Liver (tissue), 9 donors: Measurements from ENCODE around the gene GFRA4. TPM values are rescaled to one million over a fixed set of nuclear protein-coding genes. Genes with fewer than 3 reads are reported as not detected.

Experiments used
- DNase-seq: peaks from one replicate; pipeline ENCODE4 v3.0.0-alpha.2; 2017; ENCODE audit warnings: low spot score
- H3K27ac ChIP-seq, 2 donors: one replicate each; pipeline ENCODE4 v1.7.0; 2013; ENCODE audit warnings: inconsistent platforms in 2 of 2, low read length in 2 of 2, control low read depth in 1 of 2, low read depth in 1 of 2, mild to moderate bottlenecking in 1 of 2
- H3K27me3 ChIP-seq, 4 donors: one replicate each; pipeline versions ENCODE4 v1.6.1 to v1.7.0; 2013; ENCODE audit warnings: low read length in 3 of 4, inconsistent platforms in 1 of 4, mild to moderate bottlenecking in 1 of 4, moderate library complexity in 1 of 4; ENCODE audit not compliant: control insufficient read depth in 4 of 4, insufficient read depth in 4 of 4
- H3K36me3 ChIP-seq, 4 donors: one replicate each; pipeline versions ENCODE4 v1.6.1 to v1.7.0; 2013; ENCODE audit warnings: low read length in 3 of 4, mild to moderate bottlenecking in 3 of 4, low read depth in 1 of 4, moderate library complexity in 1 of 4; ENCODE audit not compliant: control insufficient read depth in 4 of 4, insufficient read depth in 3 of 4
- H3K4me1 ChIP-seq, 4 donors: one replicate each; pipeline versions ENCODE4 v1.6.1 to v1.7.0; 2013; ENCODE audit warnings: low read length in 3 of 4, mild to moderate bottlenecking in 3 of 4, moderate library complexity in 1 of 4; ENCODE audit not compliant: control insufficient read depth in 4 of 4, insufficient read depth in 4 of 4
- H3K4me3 ChIP-seq, 3 donors: one replicate each; pipeline versions ENCODE4 v1.6.1 to v1.7.0; 2013; ENCODE audit warnings: low read length in 3 of 3, control low read depth in 1 of 3, low read depth in 1 of 3, mild to moderate bottlenecking in 1 of 3
- H3K9ac ChIP-seq, 2 donors: one replicate each; pipeline ENCODE4 v1.7.0; 2013; ENCODE audit warnings: low read length in 2 of 2, mild to moderate bottlenecking in 2 of 2, moderate library complexity in 2 of 2, control low read depth in 1 of 2, low read depth in 1 of 2
- H3K9me3 ChIP-seq, 4 donors: one replicate each; pipeline versions ENCODE4 v1.6.1 to v1.7.0; 2013; ENCODE audit warnings: low read length in 3 of 4; ENCODE audit not compliant: control insufficient read depth in 4 of 4
- ATF3 ChIP-seq: IDR thresholded peaks from 2 replicates; pipeline ENCODE4 v1.6.1; 2016; ENCODE audit warnings: antibody characterized with exemption
- CTCF ChIP-seq: fragments of 150-350 bp; IDR thresholded peaks from 2 replicates; pipeline ENCODE4 v1.5.1; 2017; ENCODE audit warnings: improper control_type of control experiment, low read depth, low read length; ENCODE audit not compliant: missing input control
- EGR1 ChIP-seq, 2 donors: IDR thresholded peaks; 2 replicates each; pipeline ENCODE4 v1.6.1; 2016 to 2018; ENCODE audit warnings: antibody characterized with exemption in 2 of 2, low read depth in 2 of 2
- FOXA1 ChIP-seq: IDR thresholded peaks from 2 replicates; pipeline ENCODE4 v1.6.1; 2016; ENCODE audit warnings: antibody characterized with exemption
- FOXA2 ChIP-seq: IDR thresholded peaks from 2 replicates; pipeline ENCODE4 v1.6.1; 2016; ENCODE audit warnings: antibody characterized with exemption
- GABPA ChIP-seq, 2 donors: IDR thresholded peaks in 1 of 2; conservative IDR thresholded peaks in 1 of 2; 2 replicates each; pipeline ENCODE4 v1.6.1; 2016; ENCODE audit warnings: antibody characterized with exemption in 2 of 2, mild to moderate bottlenecking in 1 of 2, moderate library complexity in 1 of 2
- HNF4A ChIP-seq, 2 donors: conservative IDR thresholded peaks; 2 replicates each; pipeline ENCODE4 v1.6.1; 2016; ENCODE audit warnings: antibody characterized with exemption in 2 of 2, mild to moderate bottlenecking in 2 of 2
- HNF4G ChIP-seq: IDR thresholded peaks from 2 replicates; pipeline ENCODE4 v1.6.1; 2016; ENCODE audit warnings: antibody characterized with exemption
- JUND ChIP-seq, 2 donors: IDR thresholded peaks; 2 replicates each; pipeline ENCODE4 v1.6.1; 2016; ENCODE audit warnings: antibody characterized with exemption in 2 of 2
- MAX ChIP-seq: IDR thresholded peaks from 2 replicates; pipeline ENCODE4 v1.6.1; 2016; ENCODE audit warnings: antibody characterized with exemption
- NR2F2 ChIP-seq: IDR thresholded peaks from 2 replicates; pipeline ENCODE4 v1.6.1; 2016; ENCODE audit warnings: antibody characterized with exemption
- RAD21 ChIP-seq, 2 donors: IDR thresholded peaks; 2 replicates each; pipeline ENCODE4 v1.6.1; 2016; ENCODE audit warnings: antibody characterized with exemption in 2 of 2, mild to moderate bottlenecking in 2 of 2
- REST ChIP-seq: IDR thresholded peaks from 2 replicates; pipeline ENCODE4 v1.6.1; 2016; ENCODE audit warnings: antibody characterized with exemption, mild to moderate bottlenecking
- RXRA ChIP-seq, 2 donors: IDR thresholded peaks; 2 replicates each; pipeline ENCODE4 v1.6.1; 2017 to 2018; ENCODE audit warnings: antibody characterized with exemption in 2 of 2, mild to moderate bottlenecking in 1 of 2
- SP1 ChIP-seq: IDR thresholded peaks from 2 replicates; pipeline ENCODE4 v1.6.1; 2018; ENCODE audit warnings: antibody characterized with exemption, mild to moderate bottlenecking
- TAF1 ChIP-seq: conservative IDR thresholded peaks from 2 replicates; pipeline ENCODE4 v1.6.1; 2016; ENCODE audit warnings: antibody characterized with exemption, mild to moderate bottlenecking
- YY1 ChIP-seq: IDR thresholded peaks from 2 replicates; pipeline ENCODE4 v1.6.1; 2016; ENCODE audit warnings: antibody characterized with exemption, mild to moderate bottlenecking
- ZBTB33 ChIP-seq: IDR thresholded peaks from 2 replicates; pipeline ENCODE4 v1.6.1; 2016; ENCODE audit warnings: antibody characterized with exemption
- WGBS: extraction: QIAGEN DNeasy Blood & Tissue Kit; methylation state at CpG from one replicate; pipeline ENCODE4 v1.1.7; 2013; 5-methylcytosine and 5-hydroxymethylcytosine counted together
- polyA plus RNA-seq, 2 donors: library from polyadenylated mRNA; stranded (reverse) in 1 of 2; unstranded in 1 of 2; fragments of 200-250 nt in 1 of 2; fragments of >200 nt in 1 of 2; fragmentation: Nextera tagmentation in 1 of 2; extraction: Ambion mirVana in 1 of 2; gene quantifications; one replicate each; pipeline versions ENCODE4 v1.2.1 to v1.2.3, GENCODE V29; 2013 to 2015
- total RNA-seq, 2 donors: library from RNA; depleted of rRNA; stranded (reverse); fragments of >200 nt; gene quantifications; one replicate each; pipeline ENCODE4 v1.2.3, GENCODE V29; 2014
- donor health status: healthy.
- donor health status: healthy.
- donor health status: healthy.
- donor health status: healthy.
- donor health status: healthy.

The GFRA4 gene
- total and polyA plus RNA-seq, 4 donors: not detected

GRCh38 chr20:3661060-3661813, 2.0 kb downstream of the GFRA4 start:
- H3K27me3 ChIP-seq: peaks cover 0 to 23% (median 5%) of the 10 kb centered on the region in 4 donors
- H3K4me3 ChIP-seq: no peak overlapping the region
- no peaks in the 10 kb centered on the region for H3K9me3 ChIP-seq
- peaks cover 0 to 8% (median 3%) of the 10 kb centered on the region in 4 donors for H3K4me1 ChIP-seq
- TF ChIP-seq CTCF (no peak), RAD21 (IDR thresholded peaks at IDR 0.05) (no peak), RXRA (IDR thresholded peaks at IDR 0.05) (no peak), FOXA2 (no peak), TAF1 (no peak), MAX (no peak), NR2F2 (no peak), HNF4A (conservative IDR thresholded peaks at IDR 0.05) (no peak), GABPA (IDR thresholded peaks at IDR 0.05 in 1 of 2, conservative IDR thresholded peaks at IDR 0.05 in 1 of 2) (no peak)
- no peak overlapping the region for H3K9ac ChIP-seq
- 10% methylated on average over 60 of the region's 60 CpGs for WGBS
- no peaks in the 10 kb centered on the region for H3K36me3 ChIP-seq
- DNase-seq: no peak
- no peak overlapping the region for H3K27ac ChIP-seq

GRCh38 chr20:3660262-3661059, 2.7 kb downstream of the GFRA4 start:
- no peak overlapping the region for H3K9ac ChIP-seq
- DNase-seq: no peak

More at GRCh38 chr20:3660262-3661059, 2.7 kb downstream of the GFRA4 start:
- Histone ChIP-seq H3K4me3 (no peak overlapping the region), H3K27me3 (peaks cover 0 to 23% (median 5%) of the 10 kb centered on the region in 4 donors), H3K9me3 (peaks cover 0 to 1% (median 0%) of the 10 kb centered on the region in 4 donors), H3K36me3 (no peaks in the 10 kb centered on the region), H3K27ac (no peak overlapping the region), H3K4me1 (peaks cover 0 to 8% (median 3%) of the 10 kb centered on the region in 4 donors)
- WGBS: 6% methylated on average over 75 of the region's 75 CpGs
- TF ChIP-seq REST: no peak
- no peak for TF ChIP-seq MAX
- no peak for TF ChIP-seq JUND (IDR thresholded peaks at IDR 0.05)
- no peak for TF ChIP-seq HNF4A (conservative IDR thresholded peaks at IDR 0.05)
- no peak for TF ChIP-seq ZBTB33
- no peak for TF ChIP-seq SP1
- TF ChIP-seq TAF1: no peak
- no peak for TF ChIP-seq FOXA2
- TF ChIP-seq CTCF: no peak
- TF ChIP-seq ATF3: no peak
- no peak for TF ChIP-seq EGR1 (IDR thresholded peaks at IDR 0.05; ENCODE audit: low read depth in 2 of 2)
- no peak for TF ChIP-seq RAD21 (IDR thresholded peaks at IDR 0.05)
- no peak for TF ChIP-seq FOXA1
- TF ChIP-seq YY1: no peak
- TF ChIP-seq HNF4G: no peak
- no peak for TF ChIP-seq RXRA (IDR thresholded peaks at IDR 0.05)
- no peak for TF ChIP-seq GABPA (IDR thresholded peaks at IDR 0.05 in 1 of 2, conservative IDR thresholded peaks at IDR 0.05 in 1 of 2)
- no peak for TF ChIP-seq NR2F2
